ENCODE measurements around the gene PSENEN. TPM values are rescaled to one million over a fixed set of nuclear protein-coding genes. Genes with fewer than 3 reads are reported as not detected.

PSENEN gene
- total RNA-seq, 1 experiment from 2014 or later = 69.7 TPM

DNA sequence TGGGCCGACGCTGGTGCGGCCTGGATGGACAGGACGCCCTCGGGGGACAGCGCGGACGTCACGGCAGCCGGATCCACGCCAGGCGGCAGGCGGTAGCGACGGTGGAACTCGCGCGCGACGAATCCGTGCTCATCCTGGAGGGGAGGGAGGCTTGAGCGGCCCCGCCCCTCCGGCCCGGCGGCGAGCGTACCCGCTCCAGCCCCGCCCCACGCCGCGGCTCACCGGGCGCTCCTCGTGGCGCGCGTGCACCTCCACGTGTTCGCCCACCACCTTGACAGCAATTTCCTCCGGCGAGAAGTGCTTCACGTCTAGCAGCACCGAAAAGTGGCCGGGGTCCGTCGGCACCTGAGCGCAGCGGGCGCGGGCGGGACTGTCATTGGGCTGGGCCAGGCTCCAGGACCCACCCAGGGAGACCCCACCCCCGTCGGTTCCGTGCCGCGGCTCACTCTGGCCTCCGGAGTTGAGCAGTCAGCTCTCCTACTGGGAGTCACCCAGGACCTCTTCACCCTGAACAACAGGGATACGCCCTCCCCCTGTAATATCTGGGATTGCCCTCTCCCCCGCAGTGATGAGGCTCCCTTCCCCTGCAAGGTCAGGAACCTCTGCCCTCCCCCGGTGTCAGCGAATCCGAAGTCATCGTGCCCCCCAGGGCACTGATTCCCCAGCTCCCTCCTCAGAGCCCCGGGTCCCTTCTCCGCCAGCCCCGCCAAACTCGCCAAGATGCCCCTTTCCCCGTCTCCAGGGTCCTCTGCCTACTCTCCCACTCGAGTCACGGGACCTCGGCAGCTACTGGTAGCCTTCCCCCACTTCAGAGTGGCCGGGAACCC lies 10.3 kb downstream of the PSENEN start:
- no peaks in the 10 kb centered on the region for H3K9me3 ChIP-seq (ENCODE audit: control insufficient read depth, low read depth, low read length)
- no peak overlapping the region for H3T11ph ChIP-seq (ENCODE audit: low read length)
- H3K79me2 ChIP-seq (ENCODE audit: insufficient read depth, low read length) = no peaks in the 10 kb centered on the region
- no peak overlapping the region for H2AK5ac ChIP-seq (ENCODE audit: insufficient read length, low read length)
- no peak overlapping the region for H2BK5ac ChIP-seq (ENCODE audit: insufficient read length, low read length)
- H3K4me3 Mint-ChIP-seq = peak overlapping the region; percentile 58 to 78
- H3K9ac ChIP-seq (ENCODE audit: extremely low read depth, insufficient read length, low read length) = no peak overlapping the region
- H3K27ac Mint-ChIP-seq = peak overlapping the region in 2 of 3 experiments; percentile 53 to 64; a peak in 2 of 7 replicates
- 0 out of 2 replicates have a peak overlapping the region, but pooled peaks have one; percentile 11 for H3K14ac ChIP-seq (ENCODE audit: insufficient read depth, low read length)
- no peak overlapping the region for H3K4ac ChIP-seq (ENCODE audit: low read depth, low read length)
- no peak overlapping the region for H4K8ac ChIP-seq (replicated peaks; ENCODE audit: insufficient read length, low read depth, low read length)
- no peak overlapping the region for H3K27ac ChIP-seq (ENCODE audit: insufficient read length, low read depth, low read length)
- no peak overlapping the region for H3K23ac ChIP-seq (ENCODE audit: insufficient read length, low read depth, low read length)
- TF ChIP-seq, protein P1, sequence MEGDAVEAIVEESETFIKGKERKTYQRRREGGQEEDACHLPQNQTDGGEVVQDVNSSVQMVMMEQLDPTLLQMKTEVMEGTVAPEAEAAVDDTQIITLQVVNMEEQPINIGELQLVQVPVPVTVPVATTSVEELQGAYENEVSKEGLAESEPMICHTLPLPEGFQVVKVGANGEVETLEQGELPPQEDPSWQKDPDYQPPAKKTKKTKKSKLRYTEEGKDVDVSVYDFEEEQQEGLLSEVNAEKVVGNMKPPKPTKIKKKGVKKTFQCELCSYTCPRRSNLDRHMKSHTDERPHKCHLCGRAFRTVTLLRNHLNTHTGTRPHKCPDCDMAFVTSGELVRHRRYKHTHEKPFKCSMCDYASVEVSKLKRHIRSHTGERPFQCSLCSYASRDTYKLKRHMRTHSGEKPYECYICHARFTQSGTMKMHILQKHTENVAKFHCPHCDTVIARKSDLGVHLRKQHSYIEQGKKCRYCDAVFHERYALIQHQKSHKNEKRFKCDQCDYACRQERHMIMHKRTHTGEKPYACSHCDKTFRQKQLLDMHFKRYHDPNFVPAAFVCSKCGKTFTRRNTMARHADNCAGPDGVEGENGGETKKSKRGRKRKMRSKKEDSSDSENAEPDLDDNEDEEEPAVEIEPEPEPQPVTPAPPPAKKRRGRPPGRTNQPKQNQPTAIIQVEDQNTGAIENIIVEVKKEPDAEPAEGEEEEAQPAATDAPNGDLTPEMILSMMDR (conservative IDR thresholded peaks at IDR 0.05) = no peak
- H3K18ac ChIP-seq (ENCODE audit: insufficient read length, low read depth, low read length) = no peak overlapping the region
- no peak overlapping the region for H4K91ac ChIP-seq (ENCODE audit: insufficient read length, low read depth, low read length)
- H2BK20ac ChIP-seq (ENCODE audit: low read depth, low read length, poor library complexity, severe bottlenecking) = no peak overlapping the region
- no peak overlapping the region for H2AFZ ChIP-seq (ENCODE audit: low read length)
- no CpG with 5 or more reads among the region's 74 CpGs for WGBS (ENCODE audit: extremely low coverage, insufficient read length, low lambda C conversion rate)
- no peaks in the 10 kb centered on the region for H3K79me1 ChIP-seq (ENCODE audit: insufficient read depth, low read depth, low read length, poor library complexity, severe bottlenecking)
- no peaks in the 10 kb centered on the region for H3K27me3 ChIP-seq (ENCODE audit: insufficient read depth, low read length)
- peaks cover 12 to 23% of the 10 kb centered on the region in 2 experiments for H3K4me1 Mint-ChIP-seq
- peak overlapping the region; percentile 43 for H3K4me2 ChIP-seq (ENCODE audit: insufficient read depth, insufficient read length, low read length)
- H2BK15ac ChIP-seq (ENCODE audit: low read depth, low read length) = no peak overlapping the region
- H3K9me3 Mint-ChIP-seq = no peaks in the 10 kb centered on the region
- peak; percentile 39 for DNase-seq
- no peak overlapping the region for H3K56ac ChIP-seq (ENCODE audit: insufficient read length, low read depth, low read length)
- H2BK120ac ChIP-seq (ENCODE audit: low read depth, low read length, poor library complexity, severe bottlenecking) = no peak overlapping the region
- no peaks in the 10 kb centered on the region for H3K4me1 ChIP-seq (ENCODE audit: insufficient read depth, low read length)
- H3K27me3 Mint-ChIP-seq (ENCODE audit: low read depth) = peaks cover 7% of the 10 kb centered on the region
- H2BK12ac ChIP-seq (ENCODE audit: insufficient read length, low read depth, low read length) = no peak overlapping the region
- H4K5ac ChIP-seq (ENCODE audit: insufficient read length, low read depth, low read length) = no peak overlapping the region
- peaks cover 0 to 17% (median 13%) of the 10 kb centered on the region in 3 experiments; a peak in 5 of 7 replicates for H3K36me3 Mint-ChIP-seq (ENCODE audit: insufficient read depth in 1 of 3, low read depth in 3 of 3)
- H3K23me2 ChIP-seq (ENCODE audit: insufficient read length, low read depth, low read length, poor library complexity, severe bottlenecking) = peaks cover 15% of the 10 kb centered on the region
- H4K20me1 ChIP-seq (ENCODE audit: control insufficient read depth, insufficient read depth, insufficient read length) = no peaks in the 10 kb centered on the region
